Right lobe of liver (tissue), 6 donors: ENCODE data around the gene SLAMF8. TPM values are rescaled to one million over a fixed set of nuclear protein-coding genes. Genes with fewer than 3 reads are reported as not detected.

Source experiments
- ATAC-seq, 4 donors: fragments of 200-7000 bp; cut with Tn5 transposase; one replicate each; pipeline ENCODE4 v1.9.1; 2020; ENCODE audit warnings: mild to moderate bottlenecking in 4 of 4, moderate library complexity in 4 of 4
- DNase-seq, 3 donors: peaks; one replicate each; pipeline ENCODE4 v3.0.0-alpha.2; 2020
- H3K27ac ChIP-seq, 3 donors: fragments of 200-600 bp; one replicate each; pipeline ENCODE4 v1.8.0; 2022
- H3K27me3 ChIP-seq, 2 donors: fragments of 200-600 bp; one replicate each; pipeline ENCODE4 v1.8.0; 2022
- H3K36me3 ChIP-seq, 4 donors: fragments of 200-600 bp; sonication (generic) in 1 of 4; one replicate each; pipeline versions ENCODE4 v1.5.1 to v1.8.0; 2017 to 2022; ENCODE audit warnings: control low read depth in 1 of 4
- H3K4me1 ChIP-seq, 4 donors: fragments of 200-600 bp; sonication (generic) in 1 of 4; one replicate each; pipeline versions ENCODE4 v1.5.1 to v1.8.0; 2017 to 2022; ENCODE audit warnings: control low read depth in 1 of 4
- H3K4me3 ChIP-seq, 3 donors: fragments of 200-600 bp; one replicate each; pipeline ENCODE4 v1.8.0; 2022
- H3K9me3 ChIP-seq, 4 donors: fragments of 200-600 bp; sonication (generic) in 1 of 4; one replicate each; pipeline versions ENCODE4 v1.5.1 to v1.8.0; 2017 to 2022; ENCODE audit warnings: control low read depth in 1 of 4
- POLR2A ChIP-seq: fragments of 450-650 bp; IDR thresholded peaks from one replicate; pipeline ENCODE4 v1.6.1; 2017; ENCODE audit warnings: antibody characterized with exemption, mild to moderate bottlenecking
- WGBS: methylation state at CpG from one replicate; pipeline ENCODE4 v1.1.6; 2018; ENCODE audit warnings: low coverage, low lambda C conversion rate; ENCODE audit not compliant: insufficient coverage; ENCODE audit errors: missing lambda C conversion rate; 5-methylcytosine and 5-hydroxymethylcytosine counted together
- intact Hi-C, 2 donors: fragments of 100-400 bp; cut with DNase I; formaldehyde crosslinking; loops; one replicate each; pipeline versions ENCODE4 v1.11.2 to v1.14.1; 2022
- total RNA-seq, 6 experiments: library from RNA; depleted of rRNA in 2 of 6; stranded (reverse); fragments of >200 nt in 2 of 6; fragmentation: NEBNext Ultra II Directional in 3 of 6; extraction: Animal tissue kit (Norgen Biotek cat#: 25700) in 3 of 6; gene quantifications; one replicate each; pipeline versions ENCODE4 v1.1.0 to v1.2.4, GENCODE V29; 2016 to 2023
- TF ChIP-seq, protein P1 (sequence below), 4 donors: fragments of 200-600 bp in 3 of 4; fragments of 450-650 bp in 1 of 4; IDR thresholded peaks; one replicate each; pipeline versions ENCODE4 v1.5.1 to v1.8.0; 2016 to 2022; ENCODE audit warnings: antibody characterized with exemption in 4 of 4, mild to moderate bottlenecking in 2 of 4
- donor health status: DM: no; HTN: yes; CAD: no.
- donor health status: DM: no; HTN: no; CAD: no.
- donor health status: DM: no; HTN: no; CAD: no.
- donor health status: DM: no; HTN: yes; CAD: no.
- donor health status: DM: no; HTN: yes; CAD: no.

Gene SLAMF8
- total RNA-seq, 6 experiments from 2014 or later = 0.33 to 5.7 (median 2.5) TPM

DNA sequence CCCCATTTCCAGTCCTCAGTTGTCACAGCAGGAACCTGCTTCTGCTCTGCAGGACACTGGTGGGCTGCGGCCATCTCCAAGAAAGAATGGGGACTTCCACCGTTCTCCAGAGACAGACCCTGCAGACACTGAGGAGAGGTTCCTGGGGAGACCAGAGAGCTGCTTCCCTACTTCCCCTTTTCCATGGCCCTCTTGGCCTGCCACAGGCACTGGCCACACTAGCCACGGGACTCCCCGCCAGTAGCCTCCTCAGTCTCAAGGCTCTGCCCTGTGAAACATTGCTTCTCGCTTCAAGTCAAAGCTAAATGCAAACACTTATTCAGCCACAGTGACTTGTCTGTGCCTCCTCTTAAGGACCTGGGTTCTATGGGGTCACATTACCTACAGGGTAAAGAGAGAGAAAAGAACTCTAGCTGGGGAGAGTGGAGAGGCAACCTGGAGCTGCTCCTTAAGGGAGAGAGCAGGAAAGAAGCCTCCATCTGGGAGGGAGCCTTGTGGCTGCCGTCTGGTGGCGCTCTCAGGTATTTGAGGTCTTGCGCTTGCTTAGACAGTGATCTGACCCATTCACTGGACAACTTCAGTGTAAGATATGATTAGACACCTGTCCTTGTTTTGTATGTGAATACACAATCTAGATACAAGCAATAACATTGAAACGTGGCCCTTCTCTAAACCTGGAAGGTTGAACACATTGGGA, 5.4 kb upstream of the SLAMF8 start:
- Histone ChIP-seq H3K27ac (no peak overlapping the region), H3K27me3 (no peaks in the 10 kb centered on the region), H3K4me3 (no peak overlapping the region), H3K9me3 (no peaks in the 10 kb centered on the region), H3K36me3 (no peaks in the 10 kb centered on the region), H3K4me1 (no peaks in the 10 kb centered on the region)
- TF ChIP-seq, protein P1, sequence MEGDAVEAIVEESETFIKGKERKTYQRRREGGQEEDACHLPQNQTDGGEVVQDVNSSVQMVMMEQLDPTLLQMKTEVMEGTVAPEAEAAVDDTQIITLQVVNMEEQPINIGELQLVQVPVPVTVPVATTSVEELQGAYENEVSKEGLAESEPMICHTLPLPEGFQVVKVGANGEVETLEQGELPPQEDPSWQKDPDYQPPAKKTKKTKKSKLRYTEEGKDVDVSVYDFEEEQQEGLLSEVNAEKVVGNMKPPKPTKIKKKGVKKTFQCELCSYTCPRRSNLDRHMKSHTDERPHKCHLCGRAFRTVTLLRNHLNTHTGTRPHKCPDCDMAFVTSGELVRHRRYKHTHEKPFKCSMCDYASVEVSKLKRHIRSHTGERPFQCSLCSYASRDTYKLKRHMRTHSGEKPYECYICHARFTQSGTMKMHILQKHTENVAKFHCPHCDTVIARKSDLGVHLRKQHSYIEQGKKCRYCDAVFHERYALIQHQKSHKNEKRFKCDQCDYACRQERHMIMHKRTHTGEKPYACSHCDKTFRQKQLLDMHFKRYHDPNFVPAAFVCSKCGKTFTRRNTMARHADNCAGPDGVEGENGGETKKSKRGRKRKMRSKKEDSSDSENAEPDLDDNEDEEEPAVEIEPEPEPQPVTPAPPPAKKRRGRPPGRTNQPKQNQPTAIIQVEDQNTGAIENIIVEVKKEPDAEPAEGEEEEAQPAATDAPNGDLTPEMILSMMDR (IDR thresholded peaks at IDR 0.05) = peak in 1 of 4 donors; percentile 60
- no peak for TF ChIP-seq POLR2A
- intact Hi-C loops = no loop called here
- ATAC-seq = peak; percentile 33 to 82 (median 62)
- no peak for DNase-seq
- WGBS = 51% methylated on average over 3 of the region's 9 CpGs

- intact Hi-C loops = no loop called here
- no peak for DNase-seq
- Histone ChIP-seq H3K36me3 (no peaks in the 10 kb centered on the region), H3K9me3 (no peaks in the 10 kb centered on the region), H3K27me3 (no peaks in the 10 kb centered on the region), H3K27ac (no peak overlapping the region), H3K4me3 (no peak overlapping the region), H3K4me1 (no peaks in the 10 kb centered on the region)
- TF ChIP-seq POLR2A = no peak
- TF ChIP-seq, protein P1 (IDR thresholded peaks at IDR 0.05) = no peak
- no peak for ATAC-seq
- WGBS = 37% methylated on average over 2 of the region's 7 CpGs
Measured at GRCh38 chr1:159823406-159823805, 3.3 kb upstream of the SLAMF8 start.

- no peaks in the 10 kb centered on the region for H3K9me3 ChIP-seq
- no peak overlapping the region for H3K4me3 ChIP-seq
- intact Hi-C loops = no loop called here
- no peaks in the 10 kb centered on the region for H3K4me1 ChIP-seq
- no peaks in the 10 kb centered on the region for H3K27me3 ChIP-seq
- H3K27ac ChIP-seq = no peak overlapping the region
- 42% methylated on average over 3 of the region's 3 CpGs for WGBS
- ATAC-seq (no peak), DNase-seq (no peak)
- TF ChIP-seq POLR2A = no peak
- TF ChIP-seq, protein P1 (IDR thresholded peaks at IDR 0.05) = no peak
- H3K36me3 ChIP-seq = no peaks in the 10 kb centered on the region
Measured at GRCh38 chr1:159825564-159825963, 1.1 kb upstream of the SLAMF8 start.

DNA sequence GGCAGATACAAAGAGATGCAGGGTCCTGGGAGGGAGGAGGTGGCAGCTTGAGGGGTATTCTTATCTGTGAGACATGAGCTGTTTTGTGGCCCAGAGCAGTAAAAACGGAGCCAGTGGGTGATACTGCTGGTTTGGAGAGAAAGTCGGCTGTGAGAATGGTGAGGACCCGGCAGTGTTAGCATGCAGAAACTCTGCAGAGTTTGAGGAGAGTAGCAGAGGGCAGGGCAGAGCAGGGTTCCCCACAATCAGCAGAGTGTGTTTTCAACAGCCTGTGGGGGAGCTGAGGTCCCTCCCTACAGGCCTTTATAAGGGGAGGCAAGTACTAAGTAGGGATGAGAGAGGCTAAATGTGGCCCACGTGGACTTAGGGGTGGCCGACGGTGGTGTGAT, 423 bp downstream of the SLAMF8 start:
- H3K4me3 ChIP-seq = no peak overlapping the region
- peak in 1 of 4 donors; percentile 14 for ATAC-seq

More for the DNA sequence above, 423 bp downstream of the SLAMF8 start:
- no peak for TF ChIP-seq POLR2A
- TF ChIP-seq, protein P1 (IDR thresholded peaks at IDR 0.05) = no peak
- DNase-seq = no peak
- Histone ChIP-seq H3K36me3 (no peaks in the 10 kb centered on the region), H3K9me3 (no peaks in the 10 kb centered on the region), H3K27me3 (no peaks in the 10 kb centered on the region), H3K27ac (no peak overlapping the region), H3K4me1 (no peaks in the 10 kb centered on the region)
- 70% methylated on average over 4 of the region's 6 CpGs for WGBS
- intact Hi-C loops = no loop called here
